ENCODE data around the gene BPIFA2. TPM values are rescaled to one million over a fixed set of nuclear protein-coding genes. Genes with fewer than 3 reads are reported as not detected.

BPIFA2 gene
- total RNA-seq, 6 donors from 2014 or later, result not detected

GRCh38 chr20:33132513-33133372, 35.2 kb upstream of the BPIFA2 start:
- no peaks in the 10 kb centered on the region for H3K9me3 ChIP-seq
- peaks cover 0 to 5% (median 0%) of the 10 kb centered on the region in 4 donors for H3K27me3 ChIP-seq
- no peak overlapping the region for H3K27ac ChIP-seq
- no peak overlapping the region for H3K4me3 ChIP-seq
- ATAC-seq (ENCODE audit: low FRiP score in 2 of 2) (no peak), DNase-seq (no peak)
- H3K4me1 ChIP-seq, result peaks cover 0 to 9% (median 0%) of the 10 kb centered on the region in 4 donors
- WGBS, 2 donors, result 50 to 56% methylated on average over 9 to 14 of the region's 14 CpGs
- no peaks in the 10 kb centered on the region for H3K36me3 ChIP-seq
- TF ChIP-seq POLR2AphosphoS5 (IDR thresholded peaks at IDR 0.05) (no peak), EP300 (IDR thresholded peaks at IDR 0.05) (no peak), POLR2A (IDR thresholded peaks at IDR 0.05) (no peak)
- TF ChIP-seq, protein P1, sequence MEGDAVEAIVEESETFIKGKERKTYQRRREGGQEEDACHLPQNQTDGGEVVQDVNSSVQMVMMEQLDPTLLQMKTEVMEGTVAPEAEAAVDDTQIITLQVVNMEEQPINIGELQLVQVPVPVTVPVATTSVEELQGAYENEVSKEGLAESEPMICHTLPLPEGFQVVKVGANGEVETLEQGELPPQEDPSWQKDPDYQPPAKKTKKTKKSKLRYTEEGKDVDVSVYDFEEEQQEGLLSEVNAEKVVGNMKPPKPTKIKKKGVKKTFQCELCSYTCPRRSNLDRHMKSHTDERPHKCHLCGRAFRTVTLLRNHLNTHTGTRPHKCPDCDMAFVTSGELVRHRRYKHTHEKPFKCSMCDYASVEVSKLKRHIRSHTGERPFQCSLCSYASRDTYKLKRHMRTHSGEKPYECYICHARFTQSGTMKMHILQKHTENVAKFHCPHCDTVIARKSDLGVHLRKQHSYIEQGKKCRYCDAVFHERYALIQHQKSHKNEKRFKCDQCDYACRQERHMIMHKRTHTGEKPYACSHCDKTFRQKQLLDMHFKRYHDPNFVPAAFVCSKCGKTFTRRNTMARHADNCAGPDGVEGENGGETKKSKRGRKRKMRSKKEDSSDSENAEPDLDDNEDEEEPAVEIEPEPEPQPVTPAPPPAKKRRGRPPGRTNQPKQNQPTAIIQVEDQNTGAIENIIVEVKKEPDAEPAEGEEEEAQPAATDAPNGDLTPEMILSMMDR (IDR thresholded peaks at IDR 0.05), result no peak

GRCh38 chr20:33133373-33133941, 34.5 kb upstream of the BPIFA2 start:
- Histone ChIP-seq H3K27me3 (peaks cover 0 to 5% (median 0%) of the 10 kb centered on the region in 4 donors), H3K9me3 (no peaks in the 10 kb centered on the region), H3K27ac (no peak overlapping the region), H3K36me3 (no peaks in the 10 kb centered on the region), H3K4me3 (no peak overlapping the region), H3K4me1 (peaks cover 0 to 6% (median 0%) of the 10 kb centered on the region in 4 donors)
- DNase-seq, result peak in 1 of 2 donors; percentile 58
- TF ChIP-seq POLR2AphosphoS5 (IDR thresholded peaks at IDR 0.05) (no peak), POLR2A (IDR thresholded peaks at IDR 0.05) (no peak), EP300 (IDR thresholded peaks at IDR 0.05) (no peak)
- TF ChIP-seq, protein P1 (IDR thresholded peaks at IDR 0.05), result no peak
- WGBS, 2 donors, result 90 to 92% methylated on average over 9 of the region's 11 CpGs
- ATAC-seq (ENCODE audit: low FRiP score in 2 of 2), result no peak

DNA sequence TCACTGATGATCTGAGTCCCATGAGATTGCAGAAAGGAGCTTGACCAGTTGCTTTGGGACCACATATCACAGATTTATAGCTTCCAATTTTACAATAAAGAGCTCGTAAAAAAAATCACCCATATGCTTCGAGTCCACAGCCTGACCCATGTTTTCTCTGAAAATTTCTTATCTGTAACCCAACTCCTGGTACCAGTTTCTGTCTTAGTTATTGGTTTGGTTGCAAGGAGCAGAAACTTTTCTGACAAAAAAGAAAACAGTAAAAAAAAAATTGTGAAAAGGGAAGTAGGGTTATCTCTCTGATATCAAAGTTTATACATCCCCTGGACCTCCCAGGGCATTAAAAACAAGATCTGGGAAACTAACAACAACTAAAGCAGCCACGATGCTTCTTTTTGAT, 30.8 kb upstream of the BPIFA2 start:
- Histone ChIP-seq H3K4me3 (no peak overlapping the region), H3K36me3 (no peaks in the 10 kb centered on the region), H3K27me3 (no peaks in the 10 kb centered on the region), H3K27ac (no peak overlapping the region), H3K9me3 (no peaks in the 10 kb centered on the region), H3K4me1 (peaks cover 0 to 4% (median 0%) of the 10 kb centered on the region in 4 donors)
- ATAC-seq (ENCODE audit: low FRiP score in 2 of 2) (no peak), DNase-seq (no peak)
- 82 to 86% methylated on average over 3 of the region's 3 CpGs for WGBS, 2 donors
- TF ChIP-seq, protein P1 (IDR thresholded peaks at IDR 0.05), result no peak
- no peak for TF ChIP-seq EP300 (IDR thresholded peaks at IDR 0.05)
- TF ChIP-seq POLR2AphosphoS5 (IDR thresholded peaks at IDR 0.05), result no peak
- no peak for TF ChIP-seq POLR2A (IDR thresholded peaks at IDR 0.05)

GRCh38 chr20:33139467-33139866, 28.5 kb upstream of the BPIFA2 start:
- ATAC-seq (ENCODE audit: low FRiP score in 2 of 2) (peak in 1 of 2 donors; percentile 16), DNase-seq (no peak)
- H3K4me3 ChIP-seq, result no peak overlapping the region
- TF ChIP-seq EP300 (IDR thresholded peaks at IDR 0.05), result no peak
- TF ChIP-seq POLR2A (IDR thresholded peaks at IDR 0.05), result no peak
- no peaks in the 10 kb centered on the region for H3K36me3 ChIP-seq
- H3K27me3 ChIP-seq, result no peaks in the 10 kb centered on the region
- H3K9me3 ChIP-seq, result peaks cover 0 to 5% (median 0%) of the 10 kb centered on the region in 4 donors
- H3K27ac ChIP-seq, result no peak overlapping the region
- H3K4me1 ChIP-seq, result no peaks in the 10 kb centered on the region

GRCh38 chr20:33145521-33145920, 22.4 kb upstream of the BPIFA2 start:
- no peak for TF ChIP-seq POLR2AphosphoS5 (IDR thresholded peaks at IDR 0.05)
- no peak for TF ChIP-seq EP300 (IDR thresholded peaks at IDR 0.05)
- TF ChIP-seq, protein P1 (IDR thresholded peaks at IDR 0.05), result no peak
- TF ChIP-seq POLR2A (IDR thresholded peaks at IDR 0.05), result no peak
- no peak for ATAC-seq (ENCODE audit: low FRiP score in 2 of 2)
- no peak for DNase-seq
- 80 to 90% methylated on average over 4 to 5 of the region's 5 CpGs for WGBS, 2 donors
- H3K36me3 ChIP-seq, result no peaks in the 10 kb centered on the region
- no peaks in the 10 kb centered on the region for H3K27me3 ChIP-seq
- no peak overlapping the region for H3K27ac ChIP-seq
- H3K9me3 ChIP-seq, result peaks cover 0 to 5% (median 0%) of the 10 kb centered on the region in 4 donors
- no peaks in the 10 kb centered on the region for H3K4me1 ChIP-seq
- H3K4me3 ChIP-seq, result no peak overlapping the region

All from upper lobe of left lung (tissue), 6 donors.